ENCODE data around the gene APOA4.
A peak's percentile ranks its signal among the peaks of the same experiment; 100 is the strongest.
"Not testable (repeated sequence)": the region's sequence is repeated elsewhere in the genome, so short reads cannot be mapped to it uniquely, and the experiment has no call there.

APOA4 gene

DNA sequence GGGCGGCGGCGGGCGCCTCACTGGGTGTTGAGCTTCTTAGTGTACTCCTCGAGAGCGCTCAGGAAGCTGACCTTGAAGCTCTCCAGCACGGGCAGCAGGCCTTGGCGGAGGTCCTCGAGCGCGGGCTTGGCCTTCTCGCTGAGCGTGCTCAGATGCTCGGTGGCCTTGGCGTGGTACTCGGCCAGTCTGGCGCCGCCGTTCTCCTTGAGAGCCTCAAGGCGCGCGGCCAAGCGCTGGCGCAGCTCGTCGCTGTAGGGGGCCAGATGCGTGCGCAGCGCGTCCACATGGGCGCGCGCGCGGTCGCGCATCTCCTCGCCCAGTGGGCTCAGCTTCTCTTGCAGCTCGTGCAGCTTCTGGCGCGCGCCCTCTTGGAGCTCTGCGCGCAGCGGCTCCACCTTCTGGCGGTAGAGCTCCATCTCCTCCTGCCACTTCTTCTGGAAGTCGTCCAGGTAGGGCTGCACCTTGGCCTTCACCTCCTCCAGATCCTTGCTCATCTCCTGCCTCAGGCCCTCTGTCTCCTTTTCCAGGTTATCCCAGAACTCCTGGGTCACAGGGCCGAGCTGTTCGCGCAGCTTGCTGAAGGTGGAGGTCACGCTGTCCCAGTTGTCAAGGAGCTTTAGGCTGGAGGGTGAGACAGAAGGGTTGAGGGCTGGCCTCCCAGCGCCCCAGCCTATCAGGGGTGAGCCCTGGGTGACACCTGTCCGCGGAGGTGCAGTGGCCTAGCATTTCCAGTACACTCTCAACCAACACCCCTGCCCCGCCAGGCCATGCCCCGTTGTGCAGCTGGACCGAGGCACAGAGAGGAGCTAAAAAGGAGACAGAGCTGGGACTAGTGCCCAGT, 12.9 kb upstream of the APOA4 start:
- peak; percentile 96 for DNase-seq (ENCODE audit: low read depth)
- peak overlapping the region; percentile 51 for H3K4me3 ChIP-seq (ENCODE audit: low read depth, low read length)
- TF ChIP-seq, protein P1, sequence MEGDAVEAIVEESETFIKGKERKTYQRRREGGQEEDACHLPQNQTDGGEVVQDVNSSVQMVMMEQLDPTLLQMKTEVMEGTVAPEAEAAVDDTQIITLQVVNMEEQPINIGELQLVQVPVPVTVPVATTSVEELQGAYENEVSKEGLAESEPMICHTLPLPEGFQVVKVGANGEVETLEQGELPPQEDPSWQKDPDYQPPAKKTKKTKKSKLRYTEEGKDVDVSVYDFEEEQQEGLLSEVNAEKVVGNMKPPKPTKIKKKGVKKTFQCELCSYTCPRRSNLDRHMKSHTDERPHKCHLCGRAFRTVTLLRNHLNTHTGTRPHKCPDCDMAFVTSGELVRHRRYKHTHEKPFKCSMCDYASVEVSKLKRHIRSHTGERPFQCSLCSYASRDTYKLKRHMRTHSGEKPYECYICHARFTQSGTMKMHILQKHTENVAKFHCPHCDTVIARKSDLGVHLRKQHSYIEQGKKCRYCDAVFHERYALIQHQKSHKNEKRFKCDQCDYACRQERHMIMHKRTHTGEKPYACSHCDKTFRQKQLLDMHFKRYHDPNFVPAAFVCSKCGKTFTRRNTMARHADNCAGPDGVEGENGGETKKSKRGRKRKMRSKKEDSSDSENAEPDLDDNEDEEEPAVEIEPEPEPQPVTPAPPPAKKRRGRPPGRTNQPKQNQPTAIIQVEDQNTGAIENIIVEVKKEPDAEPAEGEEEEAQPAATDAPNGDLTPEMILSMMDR (conservative IDR thresholded peaks at IDR 0.05; ENCODE audit: low read depth, low read length) = peak; percentile 74

DNA sequence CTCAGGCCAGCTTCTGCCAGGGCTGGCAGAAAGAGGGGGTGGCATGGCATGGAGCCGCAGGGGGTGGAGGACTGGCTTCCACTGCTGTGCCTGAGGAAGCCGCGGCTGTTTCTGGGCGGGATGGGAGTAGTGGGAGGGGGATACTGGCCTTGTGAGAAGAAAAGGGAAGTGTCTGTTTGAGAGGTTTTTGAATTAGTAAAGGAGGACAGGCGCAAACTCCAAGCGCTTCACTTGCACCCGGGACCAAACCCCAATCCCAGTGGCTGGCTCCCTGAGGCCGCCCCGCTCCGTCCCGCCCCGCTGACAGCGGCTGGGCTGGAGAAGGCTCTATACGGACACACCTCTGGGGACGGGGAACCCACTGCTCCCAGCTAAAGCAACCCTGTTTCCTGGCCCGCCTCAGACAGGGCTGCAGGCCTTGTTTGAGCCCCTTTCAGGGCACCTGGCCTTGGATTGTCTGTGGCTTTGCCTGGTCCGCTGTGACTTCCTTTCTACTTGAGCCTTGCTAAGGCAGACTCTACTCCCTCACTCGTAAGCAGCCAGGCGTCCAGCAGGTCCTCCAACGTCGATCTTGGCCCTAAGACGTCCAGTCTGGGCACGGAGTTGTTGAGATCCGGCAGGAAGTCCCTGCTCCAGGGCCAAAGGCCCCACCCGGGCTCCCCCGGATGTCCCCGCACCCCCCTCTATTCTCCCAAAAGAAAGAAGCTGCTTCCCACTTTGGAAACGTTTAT, 12.1 kb upstream of the APOA4 start:
- peak; percentile 27 for DNase-seq (ENCODE audit: low read depth)
- TF ChIP-seq, protein P1 (conservative IDR thresholded peaks at IDR 0.05; ENCODE audit: low read depth, low read length) = no peak

DNA sequence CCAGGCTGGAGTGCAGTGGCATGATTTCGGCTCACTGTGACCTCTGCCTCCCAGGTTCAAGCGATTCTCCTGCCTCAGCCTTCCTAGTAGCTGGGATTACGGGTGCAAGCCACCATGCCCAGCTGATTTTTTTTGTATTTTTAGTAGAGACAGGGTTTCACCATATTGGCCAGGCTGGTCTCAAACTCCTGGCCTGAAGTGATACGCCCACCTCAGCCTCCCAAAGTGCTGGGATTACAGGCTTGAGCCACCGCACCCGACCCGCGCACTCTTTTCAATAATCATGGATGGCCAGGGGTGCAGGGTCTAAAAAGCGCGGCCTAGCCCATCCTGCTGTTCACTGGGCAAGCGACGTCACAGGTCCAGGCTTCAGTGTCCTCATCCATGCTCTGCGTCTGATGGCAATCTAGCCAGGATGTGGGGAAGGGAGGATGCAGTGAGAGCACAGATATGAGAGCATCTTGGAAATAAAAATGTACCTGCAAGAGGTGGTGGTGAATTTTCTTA, 11.5 kb upstream of the APOA4 start:
- H3K4me3 ChIP-seq (ENCODE audit: low read depth, low read length); DNase-seq (ENCODE audit: low read depth): not testable (repeated sequence)

More for the DNA sequence above, 12.1 kb upstream of the APOA4 start:
- H3K4me3 ChIP-seq (ENCODE audit: low read depth, low read length) = peak overlapping the region; percentile 51

DNA sequence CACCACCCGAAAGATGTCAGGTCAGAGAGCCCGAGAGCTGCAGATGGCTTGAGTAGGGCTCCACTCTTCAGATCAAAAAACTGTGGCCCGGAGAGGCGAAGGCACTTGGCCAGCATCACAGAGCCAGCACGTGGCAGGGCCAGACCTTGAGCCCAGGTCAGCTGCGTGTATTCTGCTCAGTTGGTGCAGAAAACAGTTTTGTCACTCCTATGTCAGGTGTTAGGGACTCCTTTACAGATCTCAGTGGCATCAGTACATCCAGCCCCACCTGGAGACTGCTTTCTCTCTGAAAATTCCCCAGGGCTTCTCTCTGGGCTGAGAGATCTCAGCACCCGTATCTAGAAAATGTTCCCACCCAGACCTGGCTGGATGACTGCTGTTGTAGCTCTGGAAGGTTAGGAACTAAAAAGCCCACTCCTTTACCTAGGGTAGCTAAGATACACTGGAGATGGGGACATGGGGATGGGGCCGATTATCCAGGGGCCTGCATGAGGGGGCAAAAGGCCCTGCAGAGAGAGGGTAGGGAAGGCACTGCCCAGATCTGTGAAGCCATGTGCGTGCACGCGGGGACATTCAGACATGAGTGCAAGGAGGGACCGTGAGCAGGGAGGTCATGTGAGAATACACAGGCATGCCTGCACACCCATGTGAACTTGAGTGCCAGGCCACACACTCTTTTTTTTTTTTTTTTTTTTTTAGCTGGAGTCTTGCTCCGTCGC, 10.9 kb upstream of the APOA4 start:
- H3K4me3 ChIP-seq (ENCODE audit: low read depth, low read length) = no peak overlapping the region
- TF ChIP-seq, protein P1 (conservative IDR thresholded peaks at IDR 0.05; ENCODE audit: low read depth, low read length) = no peak
- DNase-seq (ENCODE audit: low read depth) = no peak

DNA sequence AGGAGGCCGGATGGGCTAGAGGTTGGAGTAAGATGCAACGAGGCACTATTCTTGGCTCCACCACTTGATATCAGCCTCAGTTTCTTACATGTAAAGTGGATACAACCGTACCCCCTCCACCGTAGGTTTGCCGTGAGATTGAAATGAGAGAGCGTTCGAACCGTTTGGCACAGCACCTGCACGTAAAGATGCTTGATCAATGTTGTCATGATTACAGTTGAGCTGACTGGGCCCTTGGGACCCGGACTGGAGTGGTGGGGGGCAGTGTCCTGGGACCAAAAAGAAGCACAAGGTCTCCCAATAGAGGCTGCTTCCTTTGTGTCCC, 10.3 kb upstream of the APOA4 start:
- no peak overlapping the region for H3K4me3 ChIP-seq (ENCODE audit: low read depth, low read length)
- no peak for DNase-seq (ENCODE audit: low read depth)
- TF ChIP-seq, protein P1 (conservative IDR thresholded peaks at IDR 0.05; ENCODE audit: low read depth, low read length) = no peak

DNA sequence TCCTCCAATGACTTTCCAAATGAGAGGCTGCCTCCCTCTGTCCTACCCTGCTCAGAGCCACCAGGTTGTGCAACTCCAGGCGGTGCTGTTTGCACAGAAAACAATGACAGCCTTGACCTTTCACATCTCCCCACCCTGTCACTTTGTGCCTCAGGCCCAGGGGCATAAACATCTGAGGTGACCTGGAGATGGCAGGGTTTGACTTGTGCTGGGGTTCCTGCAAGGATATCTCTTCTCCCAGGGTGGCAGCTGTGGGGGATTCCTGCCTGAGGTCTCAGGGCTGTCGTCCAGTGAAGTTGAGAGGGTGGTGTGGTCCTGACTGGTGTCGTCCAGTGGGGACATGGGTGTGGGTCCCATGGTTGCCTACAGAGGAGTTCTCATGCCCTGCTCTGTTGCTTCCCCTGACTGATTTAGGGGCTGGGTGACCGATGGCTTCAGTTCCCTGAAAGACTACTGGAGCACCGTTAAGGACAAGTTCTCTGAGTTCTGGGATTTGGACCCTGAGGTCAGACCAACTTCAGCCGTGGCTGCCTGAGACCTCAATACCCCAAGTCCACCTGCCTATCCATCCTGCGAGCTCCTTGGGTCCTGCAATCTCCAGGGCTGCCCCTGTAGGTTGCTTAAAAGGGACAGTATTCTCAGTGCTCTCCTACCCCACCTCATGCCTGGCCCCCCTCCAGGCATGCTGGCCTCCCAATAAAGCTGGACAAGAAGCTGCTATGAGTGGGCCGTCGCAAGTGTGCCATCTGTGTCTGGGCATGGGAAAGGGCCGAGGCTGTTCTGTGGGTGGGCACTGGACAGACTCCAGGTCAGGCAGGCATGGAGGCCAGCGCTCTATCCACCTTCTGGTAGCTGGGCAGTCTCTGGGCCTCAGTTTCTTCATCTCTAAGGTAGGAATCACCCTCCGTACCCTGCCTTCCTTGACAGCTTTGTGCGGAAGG, 9.5 kb upstream of the APOA4 start:
- TF ChIP-seq, protein P1 (conservative IDR thresholded peaks at IDR 0.05; ENCODE audit: low read depth, low read length) = no peak
- H3K4me3 ChIP-seq (ENCODE audit: low read depth, low read length) = no peak overlapping the region
- DNase-seq (ENCODE audit: low read depth) = no peak
